Left cardiac atrium (tissue), 4 donors: ENCODE measurements around the gene PDCD11. TPM values are rescaled to one million over a fixed set of nuclear protein-coding genes. Genes with fewer than 3 reads are reported as not detected.
"Not testable (repeated sequence)": the region's sequence is repeated elsewhere in the genome, so short reads cannot be mapped to it uniquely, and the experiment has no call there.

Experiments
- ATAC-seq, 2 donors: fragments of 200-7000 bp; cut with Tn5 transposase; one replicate each; pipeline ENCODE4 v1.9.1; 2020; ENCODE audit warnings: mild to moderate bottlenecking in 2 of 2, moderate library complexity in 2 of 2
- DNase-seq: peaks from one replicate; pipeline ENCODE4 v3.0.0-alpha.2; 2020
- intact Hi-C, 2 donors: fragments of 100-400 bp; cut with DNase I; formaldehyde crosslinking; loops; one replicate each; pipeline versions ENCODE4 v1.14.1 to v1.15.1; 2022 to 2023
- long read RNA-seq: library from polyadenylated mRNA; unstranded; transcript quantifications from one replicate; pipeline ENCODE4 v2.0.0, GENCODE V29; 2021
- total RNA-seq, 2 donors: library from RNA; stranded (reverse); fragmentation: NEBNext Ultra II Directional; extraction: Animal tissue kit (Norgen Biotek cat#: 25700); gene quantifications; one replicate each; pipeline ENCODE4 v1.2.1, GENCODE V29; 2021
- donor health status: DM: no; HTN: yes; CAD: no.
- donor health status: DM: no; HTN: yes; CAD: no; lungs with severe emphysema.
- donor health status: DM: yes; HTN: yes; CAD: no.
- donor health status: Dilated cardiomyopathy.

The PDCD11 gene
- total RNA-seq, result 10 to 100 TPM; 11.9 to 17.8 TPM
- long read RNA-seq, full-length matches to known transcripts, result 1 of 26 reads
- long read RNA-seq, partial matches to known transcripts, result 21 of 26 reads
- long read RNA-seq, other reads (novel, unspliced or antisense), result 4 of 26 reads

- DNase-seq (peak; percentile 98), ATAC-seq (peak; percentile 100)
- intact Hi-C loops, result no loop called here
These were observed at the start of gene PDCD11, which contains the start of gene ATP5MK for GRCh38 chr10:103396067-103396788. Gene PDCD11, plus strand, starts transcription at chr10:103396626. Its CDS starts 1,801 bp downstream, at chr10:103398427. Gene ATP5MK, minus strand, starts transcription at chr10:103396475. Its CDS starts 4,018 bp downstream, at chr10:103392457.

GRCh38 chr10:103350175-103350516, 46.3 kb upstream of the PDCD11 start:
- intact Hi-C loops, result no loop called here
- DNase-seq, result no peak
- ATAC-seq, result no peak

- ATAC-seq, result peak; percentile 98
- intact Hi-C loops, result no loop called here
These were observed 45.7 kb upstream of the PDCD11 start, which contains the start of gene PCGF6 for GRCh38 chr10:103350517-103351260. Gene PCGF6, minus strand, starts transcription at chr10:103351140. Its CDS starts 74 bp downstream, at chr10:103351066.

GRCh38 chr10:103353281-103353680, 43.1 kb upstream of the PDCD11 start:
- intact Hi-C loops, result no loop called here
- DNase-seq (no peak), ATAC-seq (no peak)

More at GRCh38 chr10:103350517-103351260, 45.7 kb upstream of the PDCD11 start, which contains the start of gene PCGF6:
- DNase-seq, result peak; percentile 87

GRCh38 chr10:103354567-103354966, 41.9 kb upstream of the PDCD11 start:
- intact Hi-C loops, ATAC-seq, DNase-seq: not testable (repeated sequence)

GRCh38 chr10:103355906-103356599, 40.4 kb upstream of the PDCD11 start:
- ATAC-seq (no peak), DNase-seq (no peak)
- intact Hi-C loops, result no loop called here

GRCh38 chr10:103359493-103359892, 36.9 kb upstream of the PDCD11 start:
- intact Hi-C loops, ATAC-seq, DNase-seq: not testable (repeated sequence)

GRCh38 chr10:103360791-103361190, 35.6 kb upstream of the PDCD11 start:
- DNase-seq, intact Hi-C loops, ATAC-seq: not testable (repeated sequence)

GRCh38 chr10:103367379-103367781, 29.0 kb upstream of the PDCD11 start:
- ATAC-seq, result no peak
- DNase-seq, result no peak
- intact Hi-C loops, result no loop called here

- ATAC-seq (peak; percentile 91 to 93), DNase-seq (peak; percentile 92)
- intact Hi-C loops, result no loop called here
These were observed 28.5 kb upstream of the PDCD11 start, which contains the start of gene TAF5 for GRCh38 chr10:103367782-103368518. Gene TAF5, plus strand, starts transcription at chr10:103367976. Its CDS starts 14 bp downstream, at chr10:103367990.

- intact Hi-C loops, result no loop called here
- DNase-seq (no peak), ATAC-seq (no peak)
These were observed 22.9 kb upstream of the PDCD11 start for GRCh38 chr10:103373544-103373943.

- no peak for ATAC-seq
- intact Hi-C loops, result no loop called here
- no peak for DNase-seq
These were observed 22.2 kb upstream of the PDCD11 start for GRCh38 chr10:103374263-103374662.

- ATAC-seq (no peak), DNase-seq (no peak)
- intact Hi-C loops, result no loop called here
These were observed 13.7 kb upstream of the PDCD11 start for GRCh38 chr10:103382769-103383168.

GRCh38 chr10:103394180-103394579, 2.2 kb upstream of the PDCD11 start:
- ATAC-seq (no peak), DNase-seq (no peak)
- intact Hi-C loops, result no loop called here

GRCh38 chr10:103395754-103396066, 716 bp upstream of the PDCD11 start:
- ATAC-seq (peak; percentile 12 to 26), DNase-seq (no peak)
- intact Hi-C loops, result no loop called here

GRCh38 chr10:103396789-103397087, 312 bp downstream of the PDCD11 start:
- intact Hi-C loops, result no loop called here
- ATAC-seq (no peak), DNase-seq (no peak)

GRCh38 chr10:103397191-103397825, 882 bp downstream of the PDCD11 start:
- DNase-seq (no peak), ATAC-seq (no peak)
- intact Hi-C loops, result no loop called here

- ATAC-seq (no peak), DNase-seq (no peak)
- intact Hi-C loops, result no loop called here
These were observed 17.1 kb downstream of the PDCD11 start for GRCh38 chr10:103413564-103413963.
